GM21576 (cell line): Measurements from ENCODE around the gene SPRING1.
"Not testable (repeated sequence)": the region's sequence is repeated elsewhere in the genome, so short reads cannot be mapped to it uniquely, and the experiment has no call there.

Experiments
- ATAC-seq: cut with Tn5 transposase; IDR thresholded peaks from one replicate; pipeline ENCODE4 v1.9.1; 2021; ENCODE audit warnings: mild to moderate bottlenecking, moderate library complexity; ENCODE audit not compliant: unreplicated experiment

The SPRING1 gene

DNA sequence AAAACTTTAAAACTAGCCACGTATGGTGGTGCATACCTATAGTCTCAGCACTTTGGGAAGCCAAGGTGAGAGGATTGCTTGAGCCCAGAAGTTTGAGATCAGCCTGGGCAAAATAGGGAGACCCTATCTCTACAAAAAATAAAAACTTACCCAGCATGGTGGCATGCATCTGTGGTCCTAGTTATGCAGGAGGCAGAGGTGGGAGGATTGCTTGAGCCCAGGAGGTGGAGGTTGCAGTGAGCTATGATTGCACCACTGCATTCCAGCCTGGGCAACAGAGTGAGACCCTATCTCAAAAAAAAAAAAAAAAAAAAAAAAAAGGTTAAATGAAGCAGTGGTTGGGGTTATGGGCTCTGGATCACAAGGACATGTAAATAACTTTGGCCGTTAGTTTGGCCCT, 4.9 kb upstream of the SPRING1 start:
- ATAC-seq = not testable (repeated sequence)

DNA sequence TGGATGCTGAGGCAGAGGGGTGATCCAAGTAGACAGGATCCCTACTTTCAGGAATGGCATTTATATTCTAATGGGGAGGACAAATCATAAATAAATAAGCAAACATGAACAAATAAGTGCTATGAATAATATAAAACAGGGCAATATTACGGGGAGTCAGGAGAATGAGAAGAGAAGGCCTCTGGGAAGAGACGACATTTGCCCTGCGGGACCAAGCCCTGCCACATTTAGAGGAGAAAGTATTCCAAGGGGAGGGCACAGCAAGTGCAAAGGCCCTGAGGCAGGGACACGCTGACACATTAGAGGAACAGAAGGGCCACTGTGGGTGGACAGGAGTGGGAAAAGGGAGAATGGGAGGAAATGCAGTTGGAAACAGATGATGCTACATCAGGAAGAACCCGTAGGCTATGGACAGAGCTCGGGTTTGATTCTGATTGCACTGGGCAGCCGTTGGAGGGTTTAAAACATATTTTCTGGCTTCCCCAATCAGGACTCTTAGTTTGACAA, 1.6 kb upstream of the SPRING1 start:
- no peak for ATAC-seq

GRCh38 chr12:116736962-116737773, 701 bp downstream of the SPRING1 start:
- no peak for ATAC-seq

DNA sequence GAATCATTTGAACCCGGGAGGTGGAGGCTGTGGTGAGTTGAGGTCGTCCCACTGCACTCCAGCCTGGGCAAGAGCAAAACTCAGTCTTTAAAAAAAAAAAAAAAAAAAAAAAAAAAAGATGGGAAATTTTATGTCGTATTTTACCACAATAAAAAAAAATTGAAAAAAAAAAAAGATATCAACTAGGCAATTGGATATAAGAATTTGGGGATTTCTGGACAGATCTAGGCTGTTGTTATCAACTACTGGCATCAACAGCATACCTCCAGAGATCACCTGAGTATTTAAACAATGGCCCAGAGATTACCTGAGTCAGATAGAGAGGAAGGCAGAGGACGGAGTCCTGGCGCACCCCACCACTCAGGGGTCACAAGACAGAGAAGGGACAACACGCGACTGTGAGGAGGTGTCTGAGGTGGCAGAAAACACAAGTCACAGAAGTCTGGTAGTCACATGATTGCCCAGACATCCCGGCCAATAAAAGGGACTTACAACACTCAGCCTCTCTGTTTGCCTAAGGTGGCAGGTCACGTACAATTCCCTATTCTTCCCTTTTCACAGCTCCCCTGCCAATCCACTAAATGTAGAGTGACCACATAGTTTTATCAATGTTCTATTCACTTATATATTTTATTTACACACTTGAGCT, 1.8 kb downstream of the SPRING1 start:
- ATAC-seq = no peak

- no peak for ATAC-seq
Measured at GRCh38 chr12:116735084-116735483, 2.8 kb downstream of the SPRING1 start.

DNA sequence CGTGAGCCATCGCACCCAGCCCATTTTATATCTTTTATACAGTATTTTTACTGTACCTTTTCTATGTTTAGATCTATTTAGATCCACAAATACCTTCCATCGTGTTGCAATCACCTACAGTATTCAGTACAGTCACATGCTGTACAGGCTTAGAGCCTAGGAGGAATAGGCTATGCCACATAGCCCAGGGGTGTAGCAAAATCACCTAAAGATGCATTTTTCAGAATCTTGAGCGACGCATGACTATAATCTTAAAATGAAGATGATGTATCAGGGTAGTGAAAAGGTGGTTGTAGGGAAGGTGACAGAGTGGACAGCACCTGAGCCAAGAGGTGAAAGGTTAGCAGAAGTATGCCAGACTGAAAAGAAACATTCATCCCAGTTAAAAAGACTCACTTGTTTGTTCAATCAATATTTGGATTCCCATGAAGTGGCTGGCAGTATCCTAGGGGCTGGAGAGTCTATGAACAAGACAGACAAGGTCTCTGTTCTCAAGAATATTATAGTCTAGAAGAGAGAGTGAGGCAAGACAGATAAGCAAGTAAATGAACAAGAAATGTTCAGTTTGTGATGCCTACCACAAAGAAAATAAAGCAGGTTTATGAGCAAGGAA, 3.6 kb downstream of the SPRING1 start:
- no peak for ATAC-seq

GRCh38 chr12:116731801-116732200, 6.1 kb downstream of the SPRING1 start:
- no peak for ATAC-seq

GRCh38 chr12:116727891-116728290, 10.0 kb downstream of the SPRING1 start:
- ATAC-seq = no peak

GRCh38 chr12:116727261-116727660, 10.6 kb downstream of the SPRING1 start:
- no peak for ATAC-seq

DNA sequence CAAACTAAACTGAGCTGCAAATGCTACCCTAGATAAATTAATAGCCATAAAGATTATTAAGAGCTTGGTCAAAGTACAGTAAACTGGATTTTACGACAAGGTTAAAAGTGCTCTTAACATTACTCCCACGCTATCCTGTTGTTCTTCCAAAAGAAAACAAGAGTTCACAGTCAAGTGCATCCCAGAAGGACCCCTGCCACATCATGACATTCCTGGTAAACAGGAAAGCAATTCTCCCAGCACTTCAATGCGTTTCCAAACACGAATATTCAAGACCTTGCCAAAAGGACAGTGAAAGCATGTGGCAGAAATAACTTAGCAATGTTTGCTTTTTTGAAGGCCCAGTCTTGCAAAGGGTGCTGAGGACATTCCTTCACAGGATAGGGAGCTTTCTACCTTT, 11.2 kb downstream of the SPRING1 start:
- no peak for ATAC-seq

GRCh38 chr12:116722245-116722644, 15.6 kb downstream of the SPRING1 start:
- no peak for ATAC-seq

DNA sequence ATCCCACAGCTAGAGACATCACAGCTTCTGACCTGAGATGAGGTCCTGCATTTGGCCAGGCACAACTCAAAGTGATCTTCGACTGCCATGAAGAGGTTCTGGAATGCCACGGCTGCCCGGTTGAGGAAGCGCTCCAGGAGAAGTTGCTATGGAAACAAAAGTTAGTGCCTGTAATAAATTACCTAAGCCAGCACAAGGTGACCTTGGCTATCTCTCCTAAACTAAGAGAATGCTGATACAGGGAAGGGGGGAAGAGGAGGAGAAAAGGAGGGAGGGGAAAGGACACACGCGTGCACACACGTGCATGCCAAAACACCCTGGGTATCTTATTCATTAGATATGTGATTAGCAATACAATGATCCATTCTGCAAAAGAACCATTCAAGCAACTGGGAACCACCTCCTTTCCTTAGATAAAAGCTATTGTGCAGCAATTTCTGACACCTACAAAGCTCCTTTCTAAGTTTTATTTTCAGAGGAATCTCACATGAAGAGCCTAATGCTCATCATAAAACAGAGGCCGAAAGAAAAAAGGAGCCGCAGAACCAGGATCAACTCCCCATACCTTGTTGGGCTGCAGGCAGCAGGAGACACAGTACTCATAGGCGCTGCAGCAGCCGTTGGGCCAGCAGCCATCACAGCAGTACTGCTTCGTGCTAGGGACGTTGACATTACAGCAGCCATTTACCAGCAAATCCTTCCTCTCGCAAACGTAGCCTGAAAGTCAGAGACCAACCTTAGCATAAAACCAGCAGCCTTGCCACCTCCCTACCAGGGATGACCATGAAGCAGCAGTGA, 17.9 kb downstream of the SPRING1 start:
- no peak for ATAC-seq

GRCh38 chr12:116718655-116719454, 19.0 kb downstream of the SPRING1 start:
- no peak for ATAC-seq

- no peak for ATAC-seq
Measured at GRCh38 chr12:116717466-116718437, 20.1 kb downstream of the SPRING1 start.

GRCh38 chr12:116714175-116714574, 23.7 kb downstream of the SPRING1 start:
- ATAC-seq = no peak

DNA sequence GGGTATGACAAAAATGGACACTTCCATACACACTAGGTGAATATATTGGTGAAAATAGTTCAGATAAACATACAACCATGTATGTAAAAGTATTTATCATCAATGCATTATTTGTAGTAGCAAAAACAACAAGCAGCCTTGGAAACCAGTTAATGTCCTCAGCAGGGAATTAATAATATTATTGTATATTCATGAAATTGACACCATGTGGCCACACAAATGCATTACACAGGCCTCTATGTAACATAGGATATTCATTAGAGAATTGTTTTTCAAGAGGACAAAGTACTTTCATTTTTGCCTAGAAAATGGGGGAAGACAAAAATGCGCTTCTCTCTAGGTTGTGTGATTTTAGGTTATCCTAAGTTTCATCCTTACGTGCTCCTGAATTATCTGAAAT, 24.3 kb downstream of the SPRING1 start:
- no peak for ATAC-seq

GRCh38 chr12:116712458-116713303, 25.2 kb downstream of the SPRING1 start:
- no peak for ATAC-seq
